ENCODE data around the gene RUNX1. TPM values are rescaled to one million over a fixed set of nuclear protein-coding genes. Genes with fewer than 3 reads are reported as not detected.

RUNX1 gene
- polyA plus RNA-seq, 1 of the 3 experiments (the other 2 are of a cell fraction): 17.1 TPM

GRCh38 chr21:34922479-34922878, 126.6 kb downstream of the RUNX1 start (continued):
- TF ChIP-seq ZBTB33 (IDR thresholded peaks at IDR 0.05; ENCODE audit: borderline replicate concordance, low read depth) (no peak), RCOR1 (IDR thresholded peaks at IDR 0.05; ENCODE audit: low read length) (no peak)

GRCh38 chr21:34921151-34921550, 128.0 kb downstream of the RUNX1 start:
- POLR2A ChIA-PET: no interaction called here
- TF ChIP-seq CHD2 (IDR thresholded peaks at IDR 0.05; ENCODE audit: low read length, partially characterized antibody): no peak
- TF ChIP-seq NRF1 (IDR thresholded peaks at IDR 0.05; ENCODE audit: low read depth, low read length): no peak
- TF ChIP-seq ZBTB33 (IDR thresholded peaks at IDR 0.05; ENCODE audit: borderline replicate concordance, low read depth): no peak
- TF ChIP-seq NFIC (IDR thresholded peaks at IDR 0.05; ENCODE audit: borderline replicate concordance): no peak
- TF ChIP-seq GABPA (IDR thresholded peaks at IDR 0.05; ENCODE audit: low read depth): no peak
- TF ChIP-seq JUND (IDR thresholded peaks at IDR 0.05): no peak
- TF ChIP-seq SIN3A (IDR thresholded peaks at IDR 0.05; ENCODE audit: borderline replicate concordance, low read depth, low read length): no peak
- no peak for TF ChIP-seq ELF1 (IDR thresholded peaks at IDR 0.05)
- no peak for TF ChIP-seq TAF1 (IDR thresholded peaks at IDR 0.05; ENCODE audit: borderline replicate concordance, low read depth, low read length)
- no peak for TF ChIP-seq RAD21 (IDR thresholded peaks at IDR 0.05; ENCODE audit: low read length)
- TF ChIP-seq PBX3 (IDR thresholded peaks at IDR 0.05): no peak
- no peak for TF ChIP-seq FOXM1 (IDR thresholded peaks at IDR 0.05; ENCODE audit: low read depth)
- no peak for TF ChIP-seq RCOR1 (IDR thresholded peaks at IDR 0.05; ENCODE audit: low read length)
- no peak for TF ChIP-seq POLR2AphosphoS5 (IDR thresholded peaks at IDR 0.05; ENCODE audit: low read depth, low read length)
- no peaks in the 10 kb centered on the region for H3F3A ChIP-seq (replicated peaks; ENCODE audit: insufficient read depth)
- no peaks in the 10 kb centered on the region for H3K36me3 ChIP-seq (replicated peaks in 1 of 2; ENCODE audit: control insufficient read depth in 1 of 2, insufficient read depth in 2 of 2, low read length in 1 of 2)
- no peak for DNase-seq
- H3K27ac ChIP-seq (ENCODE audit: low read depth in 2 of 2, low read length in 1 of 2): no peak overlapping the region
- H3K4me3 ChIP-seq (ENCODE audit: low read depth in 2 of 2, low read length in 1 of 2): no peak overlapping the region
- H3K79me2 ChIP-seq (ENCODE audit: insufficient read depth): no peaks in the 10 kb centered on the region
- no peaks in the 10 kb centered on the region for H3K9me3 ChIP-seq
- no peaks in the 10 kb centered on the region for H3K4me1 ChIP-seq (ENCODE audit: control insufficient read depth in 1 of 2, insufficient read depth in 2 of 2, low read depth in 1 of 2, low read length in 1 of 2)
- no peaks in the 10 kb centered on the region for H3K9me2 ChIP-seq
- H3K9ac ChIP-seq: no peak overlapping the region
- no peaks in the 10 kb centered on the region for H4K20me1 ChIP-seq (ENCODE audit: insufficient read depth)
- H3K27me3 ChIP-seq (ENCODE audit: insufficient read depth): no peaks in the 10 kb centered on the region
- H3K4me2 ChIP-seq: no peak overlapping the region
- CTCF ChIA-PET: interaction anchor here (0.6 kb wide), 1 partner anchor 169 kb away, joined by 3 read pairs; no protein-coding TSS in a partner anchor
- H2AFZ ChIP-seq (ENCODE audit: low read depth): no peak overlapping the region
